ENCODE results near the gene GLB1L3.

DNA sequence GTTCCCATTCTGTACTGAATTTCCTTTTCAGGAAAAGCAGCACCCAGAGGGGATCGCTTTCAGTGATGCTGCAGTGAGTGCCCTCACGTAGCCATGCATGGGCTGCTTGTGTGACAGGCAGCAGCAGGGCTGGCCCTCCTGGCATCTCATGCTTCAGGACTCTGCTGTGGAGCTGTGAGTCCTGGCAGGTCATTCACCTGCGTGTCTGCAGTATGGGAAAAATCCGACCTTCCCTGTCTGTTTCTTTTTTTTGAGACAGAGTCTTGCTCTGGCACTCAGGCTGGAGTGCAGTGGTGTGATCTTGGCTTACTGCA is 69.0 kb downstream of the GLB1L3 start:
- no peak for TF ChIP-seq GATA2 (IDR thresholded peaks at IDR 0.05; ENCODE audit: low read depth, low read length)
- TF ChIP-seq GATA3 (IDR thresholded peaks at IDR 0.05; ENCODE audit: low read depth, low read length): no peak
